Measurements from ENCODE around the gene ABHD6.

DNA sequence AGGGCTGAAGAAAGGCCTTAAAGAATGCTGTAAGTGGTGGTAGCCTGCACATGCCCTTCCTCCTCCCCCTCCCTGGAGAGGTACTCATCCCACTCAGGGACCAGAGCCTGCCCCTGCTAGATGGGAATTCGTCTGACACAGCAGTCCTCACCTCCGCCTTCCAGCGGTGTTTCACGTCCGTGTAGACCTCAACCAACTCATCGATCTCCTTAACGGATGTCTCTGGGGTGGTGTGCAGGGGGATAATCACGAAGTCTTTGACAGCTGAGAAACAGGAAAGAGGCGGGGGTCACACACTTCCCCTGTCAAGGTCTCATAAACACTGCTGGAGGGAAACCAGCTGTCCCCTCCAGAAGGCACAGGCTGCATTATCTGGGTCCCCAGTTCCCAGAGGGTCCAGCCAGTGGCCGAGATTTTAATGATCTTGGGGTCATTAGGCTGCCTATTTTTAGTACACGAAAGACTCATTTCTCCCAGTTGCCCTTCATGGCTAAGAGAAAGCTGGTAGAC, 36.7 kb upstream of the ABHD6 start:
- no peak for TF ChIP-seq EZH2 (IDR thresholded peaks at IDR 0.05; ENCODE audit: low read depth)
- TF ChIP-seq, protein P1, sequence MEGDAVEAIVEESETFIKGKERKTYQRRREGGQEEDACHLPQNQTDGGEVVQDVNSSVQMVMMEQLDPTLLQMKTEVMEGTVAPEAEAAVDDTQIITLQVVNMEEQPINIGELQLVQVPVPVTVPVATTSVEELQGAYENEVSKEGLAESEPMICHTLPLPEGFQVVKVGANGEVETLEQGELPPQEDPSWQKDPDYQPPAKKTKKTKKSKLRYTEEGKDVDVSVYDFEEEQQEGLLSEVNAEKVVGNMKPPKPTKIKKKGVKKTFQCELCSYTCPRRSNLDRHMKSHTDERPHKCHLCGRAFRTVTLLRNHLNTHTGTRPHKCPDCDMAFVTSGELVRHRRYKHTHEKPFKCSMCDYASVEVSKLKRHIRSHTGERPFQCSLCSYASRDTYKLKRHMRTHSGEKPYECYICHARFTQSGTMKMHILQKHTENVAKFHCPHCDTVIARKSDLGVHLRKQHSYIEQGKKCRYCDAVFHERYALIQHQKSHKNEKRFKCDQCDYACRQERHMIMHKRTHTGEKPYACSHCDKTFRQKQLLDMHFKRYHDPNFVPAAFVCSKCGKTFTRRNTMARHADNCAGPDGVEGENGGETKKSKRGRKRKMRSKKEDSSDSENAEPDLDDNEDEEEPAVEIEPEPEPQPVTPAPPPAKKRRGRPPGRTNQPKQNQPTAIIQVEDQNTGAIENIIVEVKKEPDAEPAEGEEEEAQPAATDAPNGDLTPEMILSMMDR (conservative IDR thresholded peaks at IDR 0.05) = no peak
